ENCODE data around the gene BRAT1.

Gene BRAT1

DNA sequence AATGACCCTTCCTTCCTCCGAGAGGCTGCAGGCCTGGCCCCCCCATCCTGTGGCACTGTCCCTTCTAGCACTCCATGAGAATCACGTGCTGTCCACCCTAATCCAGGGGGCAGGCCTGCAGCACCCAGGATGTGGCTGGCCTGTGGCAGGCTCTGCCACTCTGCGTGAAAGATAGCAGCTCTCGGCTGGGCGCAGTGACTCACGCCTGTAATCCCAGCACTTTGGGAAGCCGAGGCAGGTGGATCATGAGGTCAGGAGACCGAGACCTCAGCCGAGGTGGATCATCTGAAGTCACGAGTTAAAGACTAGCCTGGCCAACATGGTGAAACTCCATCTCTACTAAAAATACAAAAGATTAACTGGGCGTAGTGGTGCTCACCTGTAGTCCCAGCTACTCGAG is 54.6 kb downstream of the BRAT1 start:
- no peak overlapping the region for H3K4me3 ChIP-seq (ENCODE audit: low read length, poor library complexity, severe bottlenecking)
- no peaks in the 10 kb centered on the region for H3K79me2 ChIP-seq (ENCODE audit: insufficient read depth, low read length)
- no peak overlapping the region for H3K4me2 ChIP-seq (ENCODE audit: low read depth, low read length, poor library complexity, severe bottlenecking)
- no peaks in the 10 kb centered on the region for H3K27me3 ChIP-seq (ENCODE audit: insufficient read depth, low read length, poor library complexity, severe bottlenecking)
- TF ChIP-seq, protein P1, sequence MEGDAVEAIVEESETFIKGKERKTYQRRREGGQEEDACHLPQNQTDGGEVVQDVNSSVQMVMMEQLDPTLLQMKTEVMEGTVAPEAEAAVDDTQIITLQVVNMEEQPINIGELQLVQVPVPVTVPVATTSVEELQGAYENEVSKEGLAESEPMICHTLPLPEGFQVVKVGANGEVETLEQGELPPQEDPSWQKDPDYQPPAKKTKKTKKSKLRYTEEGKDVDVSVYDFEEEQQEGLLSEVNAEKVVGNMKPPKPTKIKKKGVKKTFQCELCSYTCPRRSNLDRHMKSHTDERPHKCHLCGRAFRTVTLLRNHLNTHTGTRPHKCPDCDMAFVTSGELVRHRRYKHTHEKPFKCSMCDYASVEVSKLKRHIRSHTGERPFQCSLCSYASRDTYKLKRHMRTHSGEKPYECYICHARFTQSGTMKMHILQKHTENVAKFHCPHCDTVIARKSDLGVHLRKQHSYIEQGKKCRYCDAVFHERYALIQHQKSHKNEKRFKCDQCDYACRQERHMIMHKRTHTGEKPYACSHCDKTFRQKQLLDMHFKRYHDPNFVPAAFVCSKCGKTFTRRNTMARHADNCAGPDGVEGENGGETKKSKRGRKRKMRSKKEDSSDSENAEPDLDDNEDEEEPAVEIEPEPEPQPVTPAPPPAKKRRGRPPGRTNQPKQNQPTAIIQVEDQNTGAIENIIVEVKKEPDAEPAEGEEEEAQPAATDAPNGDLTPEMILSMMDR (conservative IDR thresholded peaks at IDR 0.05; ENCODE audit: low read length), result no peak
- no peak for TF ChIP-seq EZH2phosphoT487 (IDR thresholded peaks at IDR 0.05; ENCODE audit: borderline replicate concordance)
- no peaks in the 10 kb centered on the region for H3F3A ChIP-seq (ENCODE audit: low read depth)
- H3K36me3 ChIP-seq (ENCODE audit: insufficient read depth, low read length), result no peaks in the 10 kb centered on the region
- no peak overlapping the region for H3K9ac ChIP-seq (ENCODE audit: low read depth, low read length, poor library complexity, severe bottlenecking)
- no peaks in the 10 kb centered on the region for H3K9me2 ChIP-seq (replicated peaks; ENCODE audit: low read depth, low read length)
- peaks cover 6% of the 10 kb centered on the region for H3K4me1 ChIP-seq (ENCODE audit: insufficient read depth, low read length, poor library complexity, severe bottlenecking)
- no peak overlapping the region for H2AFZ ChIP-seq (ENCODE audit: low read length)
- H3K9me3 ChIP-seq (ENCODE audit: insufficient read depth, low read depth, low read length), result no peaks in the 10 kb centered on the region
- H4K20me1 ChIP-seq (ENCODE audit: insufficient read depth, low read length, poor library complexity, severe bottlenecking), result no peaks in the 10 kb centered on the region

DNA sequence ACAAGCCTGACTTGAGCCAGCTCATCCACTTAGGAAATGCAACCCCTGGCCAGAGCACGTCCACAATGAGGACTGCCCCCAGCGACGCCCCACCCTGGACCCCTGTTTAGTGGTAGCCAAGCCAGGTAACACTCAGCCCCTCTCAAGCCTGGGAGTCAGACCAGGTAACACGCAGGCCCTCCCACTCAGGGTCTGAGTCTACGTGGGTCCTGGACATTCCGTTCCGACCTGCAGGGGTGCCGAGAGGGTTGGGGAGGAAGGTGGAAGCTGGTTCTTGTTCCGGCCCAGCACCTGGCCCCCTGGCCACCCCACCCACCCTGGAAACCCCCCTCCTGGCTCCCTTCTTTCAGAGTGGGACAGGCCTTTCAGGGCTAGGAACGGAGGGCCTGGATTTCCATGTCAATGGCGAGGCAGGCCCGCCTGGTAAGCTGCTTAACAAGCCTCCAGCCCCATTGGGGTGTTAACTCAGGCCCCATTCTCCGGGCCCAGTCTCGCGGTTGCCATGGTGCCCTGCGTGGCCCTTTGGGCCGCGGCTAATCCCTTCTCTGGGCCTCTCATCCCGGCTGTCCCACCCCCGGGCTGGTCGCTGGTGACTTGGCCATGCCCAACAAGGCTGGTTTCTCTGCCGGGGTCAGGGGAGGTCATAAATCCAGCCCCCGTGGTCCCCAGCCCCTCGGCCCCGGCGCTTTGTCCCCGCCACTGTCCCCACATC is 55.4 kb downstream of the BRAT1 start:
- Histone ChIP-seq H4K20me1 (ENCODE audit: insufficient read depth, low read length, poor library complexity, severe bottlenecking) (no peaks in the 10 kb centered on the region), H3K36me3 (ENCODE audit: insufficient read depth, low read length) (no peaks in the 10 kb centered on the region), H3K4me2 (ENCODE audit: low read depth, low read length, poor library complexity, severe bottlenecking) (no peak overlapping the region), H2AFZ (ENCODE audit: low read length) (no peak overlapping the region), H3K4me3 (ENCODE audit: low read length, poor library complexity, severe bottlenecking) (no peak overlapping the region), H3K79me2 (ENCODE audit: insufficient read depth, low read length) (no peaks in the 10 kb centered on the region), H3K9ac (ENCODE audit: low read depth, low read length, poor library complexity, severe bottlenecking) (no peak overlapping the region), H3K4me1 (ENCODE audit: insufficient read depth, low read length, poor library complexity, severe bottlenecking) (peaks cover 6% of the 10 kb centered on the region), H3K9me3 (ENCODE audit: insufficient read depth, low read depth, low read length) (no peaks in the 10 kb centered on the region), H3K27me3 (ENCODE audit: insufficient read depth, low read length, poor library complexity, severe bottlenecking) (no peaks in the 10 kb centered on the region), H3K9me2 (replicated peaks; ENCODE audit: low read depth, low read length) (no peaks in the 10 kb centered on the region), H3F3A (ENCODE audit: low read depth) (no peaks in the 10 kb centered on the region)
- TF ChIP-seq, protein P1 (conservative IDR thresholded peaks at IDR 0.05; ENCODE audit: low read length), result no peak
- no peak for TF ChIP-seq EZH2phosphoT487 (IDR thresholded peaks at IDR 0.05; ENCODE audit: borderline replicate concordance)

- Histone ChIP-seq H3K79me2 (ENCODE audit: insufficient read depth, low read length) (no peaks in the 10 kb centered on the region), H3K4me1 (ENCODE audit: insufficient read depth, low read length, poor library complexity, severe bottlenecking) (peaks cover 6% of the 10 kb centered on the region), H3K27me3 (ENCODE audit: insufficient read depth, low read length, poor library complexity, severe bottlenecking) (no peaks in the 10 kb centered on the region), H3K9me2 (replicated peaks; ENCODE audit: low read depth, low read length) (no peaks in the 10 kb centered on the region), H3K4me3 (ENCODE audit: low read length, poor library complexity, severe bottlenecking) (no peak overlapping the region), H3K9me3 (ENCODE audit: insufficient read depth, low read depth, low read length) (no peaks in the 10 kb centered on the region), H3F3A (ENCODE audit: low read depth) (no peaks in the 10 kb centered on the region), H4K20me1 (ENCODE audit: insufficient read depth, low read length, poor library complexity, severe bottlenecking) (no peaks in the 10 kb centered on the region), H2AFZ (ENCODE audit: low read length) (no peak overlapping the region), H3K36me3 (ENCODE audit: insufficient read depth, low read length) (no peaks in the 10 kb centered on the region), H3K4me2 (ENCODE audit: low read depth, low read length, poor library complexity, severe bottlenecking) (no peak overlapping the region), H3K9ac (ENCODE audit: low read depth, low read length, poor library complexity, severe bottlenecking) (no peak overlapping the region)
- TF ChIP-seq, protein P1 (conservative IDR thresholded peaks at IDR 0.05; ENCODE audit: low read length), result no peak
- no peak for TF ChIP-seq EZH2phosphoT487 (IDR thresholded peaks at IDR 0.05; ENCODE audit: borderline replicate concordance)
These were observed 56.1 kb downstream of the BRAT1 start for GRCh38 chr7:2499181-2499580.

All from Loucy (cell line).